SK-N-SH (cell line): ENCODE measurements around the gene CACNA2D3. TPM values are rescaled to one million over a fixed set of nuclear protein-coding genes. Genes with fewer than 3 reads are reported as not detected.

Source experiments
- CTCF ChIA-PET: fragments of 300-600, 350-600 bp; formaldehyde crosslinking; extraction: SDS; loops from one replicate; lab custom pipeline; 2021; lab: Yijun Ruan, JAX
- POLR2A ChIA-PET: fragments of 350-600 bp; sonication (Branson Sonifier 250); formaldehyde crosslinking; extraction: SDS; loops from one replicate; lab custom pipeline; 2020; ENCODE audit warnings: antibody characterized with exemption, inconsistent platforms; lab: Yijun Ruan, JAX
- DNase-seq: peaks from one replicate; pipeline ENCODE4 v3.0.0; 2012
- H2AFZ ChIP-seq: fragments of 200-600 bp; sonication (generic); 2 replicates; pipeline ENCODE4 v1.8.1; 2016; ENCODE audit warnings: antibody characterized with exemption, mild to moderate bottlenecking, low read depth
- H3F3A ChIP-seq: fragments of 200-600 bp; sonication (generic); replicated peaks from 2 replicates; pipeline ENCODE3; 2016; ENCODE audit warnings: antibody characterized with exemption, mild to moderate bottlenecking; ENCODE audit not compliant: insufficient read depth
- H3K27ac ChIP-seq, 2 experiments: fragments of 200-500 bp in 1 of 2; fragments of 200-600 bp in 1 of 2; sonication (Bioruptor generic) in 1 of 2; sonication (generic), shearing (Covaris generic) in 1 of 2; 2 replicates each; pipeline versions ENCODE4 v1.5.1 to v1.6.1; 2014 to 2016; ENCODE audit warnings: low read depth in 2 of 2, inconsistent platforms in 1 of 2, low read length in 1 of 2, mild to moderate bottlenecking in 1 of 2, mixed read lengths in 1 of 2
- H3K27me3 ChIP-seq: fragments of 200-600 bp; sonication (generic), shearing (Covaris generic); 2 replicates; pipeline ENCODE4 v1.6.1; 2016; ENCODE audit warnings: mixed run types; ENCODE audit not compliant: insufficient read depth
- H3K36me3 ChIP-seq, 2 experiments: fragments of 200-500 bp in 1 of 2; fragments of 200-600 bp in 1 of 2; sonication (Bioruptor generic) in 1 of 2; sonication (generic) in 1 of 2; replicated peaks in 1 of 2; 2 replicates each; pipeline versions ENCODE3 to v1.5.1; 2014 to 2016; ENCODE audit warnings: low read length in 1 of 2, mild to moderate bottlenecking in 1 of 2; ENCODE audit not compliant: insufficient read depth in 2 of 2, control insufficient read depth in 1 of 2
- H3K4me1 ChIP-seq, 2 experiments: fragments of 200-500 bp in 1 of 2; fragments of 200-600 bp in 1 of 2; sonication (Bioruptor generic) in 1 of 2; sonication (generic), shearing (Covaris generic) in 1 of 2; 2 replicates each; pipeline versions ENCODE4 v1.5.1 to v1.6.1; 2014 to 2016; ENCODE audit warnings: low read depth in 1 of 2, low read length in 1 of 2, mixed run types in 1 of 2; ENCODE audit not compliant: insufficient read depth in 2 of 2, control insufficient read depth in 1 of 2
- H3K4me2 ChIP-seq: fragments of 200-600 bp; sonication (generic), shearing (Covaris generic); 2 replicates; pipeline ENCODE4 v1.6.1; 2017; ENCODE audit warnings: mixed run types
- H3K4me3 ChIP-seq, 2 experiments: fragments of 200-500 bp in 1 of 2; fragments of 200-600 bp in 1 of 2; sonication (Bioruptor generic) in 1 of 2; sonication (generic), shearing (Covaris generic) in 1 of 2; 2 replicates each; pipeline versions ENCODE4 v1.5.1 to v1.8.1; 2014 to 2016; ENCODE audit warnings: low read depth in 2 of 2, inconsistent platforms in 1 of 2, low read length in 1 of 2, mild to moderate bottlenecking in 1 of 2, mixed read lengths in 1 of 2, moderate library complexity in 1 of 2
- H3K79me2 ChIP-seq: fragments of 200-600 bp; sonication (generic); 2 replicates; pipeline ENCODE4 v1.8.1; 2017; ENCODE audit warnings: mild to moderate bottlenecking; ENCODE audit not compliant: insufficient read depth
- H3K9ac ChIP-seq: fragments of 200-600 bp; sonication (generic); 2 replicates; pipeline ENCODE4 v1.6.1; 2017; ENCODE audit warnings: mixed run types
- H3K9me2 ChIP-seq: fragments of 200-600 bp; sonication (generic); 2 replicates; pipeline ENCODE4 v1.6.1; 2017; ENCODE audit warnings: mixed run types
- H3K9me3 ChIP-seq: fragments of 200-600 bp; sonication (generic); 2 replicates; pipeline ENCODE4 v1.6.1; 2017; ENCODE audit warnings: mixed run types, mild to moderate bottlenecking, moderate library complexity
- H4K20me1 ChIP-seq: fragments of 200-600 bp; sonication (generic); 2 replicates; pipeline ENCODE4 v1.6.1; 2017; ENCODE audit warnings: mild to moderate bottlenecking, mixed run types; ENCODE audit not compliant: insufficient read depth
- EZH2phosphoT487 ChIP-seq: fragments of 200-600 bp; sonication (generic); IDR thresholded peaks from 2 replicates; pipeline ENCODE4 v1.6.1; 2017; ENCODE audit warnings: low read depth, mixed run types, mild to moderate bottlenecking, antibody characterized with exemption, moderate library complexity, borderline replicate concordance
- GABPA ChIP-seq: IDR thresholded peaks from 2 replicates; pipeline ENCODE4 v1.4.0; 2012; ENCODE audit warnings: low read depth, mild to moderate bottlenecking
- JUND ChIP-seq: IDR thresholded peaks from 2 replicates; pipeline ENCODE4 v1.4.0; 2012
- MEF2A ChIP-seq: IDR thresholded peaks from 2 replicates; pipeline ENCODE4 v1.4.0; 2012; ENCODE audit warnings: low read depth, borderline replicate concordance
- NRF1 ChIP-seq: IDR thresholded peaks from 2 replicates; pipeline ENCODE4 v1.6.1; 2012; ENCODE audit warnings: low read depth, mild to moderate bottlenecking, low read length
- SIN3A ChIP-seq: IDR thresholded peaks from 2 replicates; pipeline ENCODE4 v1.6.1; 2012; ENCODE audit warnings: low read depth, mild to moderate bottlenecking, low read length, moderate library complexity, borderline replicate concordance
- SMC3 ChIP-seq: IDR thresholded peaks from 2 replicates; pipeline ENCODE4 v1.6.1; 2012; ENCODE audit warnings: low read depth, low read length, improper control_type of control experiment
- TCF12 ChIP-seq: IDR thresholded peaks from 2 replicates; pipeline ENCODE4 v1.4.0; 2012
- YY1 ChIP-seq: IDR thresholded peaks from 2 replicates; pipeline ENCODE4 v1.4.0; 2012; ENCODE audit warnings: low read depth, mild to moderate bottlenecking
- WGBS: methylation state at CpG from one replicate; pipeline ENCODE4 v1.1.6; 2017; ENCODE audit warnings: low lambda C conversion rate; 5-methylcytosine and 5-hydroxymethylcytosine counted together
- polyA plus RNA-seq, 3 experiments: library from polyadenylated mRNA; depleted of rRNA; stranded (reverse); fragments of >200 nt; gene quantifications; 2 replicates each; pipeline ENCODE4 v1.2.3, GENCODE V29; 2012
- TF ChIP-seq, protein P1 (sequence below): IDR thresholded peaks from 2 replicates; pipeline ENCODE4 v1.6.1; 2012; ENCODE audit warnings: mild to moderate bottlenecking, low read depth, low read length, moderate library complexity

The CACNA2D3 gene
- polyA plus RNA-seq, 1 of the 3 experiments (the other 2 are of a cell fraction) = 0.15 TPM

DNA sequence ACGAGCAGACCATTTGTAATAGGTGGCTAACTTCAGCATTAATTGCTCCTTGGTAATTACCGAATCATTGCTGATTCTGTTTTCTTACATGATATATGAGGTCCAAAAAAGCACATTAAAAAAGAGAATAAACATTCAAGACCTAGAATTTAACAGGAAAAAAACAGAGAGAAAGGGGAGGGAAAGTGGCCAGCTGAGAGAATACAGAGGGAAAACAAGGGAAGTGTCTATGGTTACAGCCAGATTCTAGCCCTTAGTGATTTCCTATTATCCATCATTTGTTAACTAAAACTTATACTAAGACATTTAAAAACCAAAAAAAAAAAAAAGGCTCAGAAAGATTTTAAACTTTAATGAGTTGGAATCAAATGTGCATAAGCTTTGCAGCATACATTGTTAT is 636.8 kb downstream of the CACNA2D3 start:
- Histone ChIP-seq H3K9me3 (no peaks in the 10 kb centered on the region), H3K27ac (no peak overlapping the region), H3K9me2 (no peaks in the 10 kb centered on the region), H3K4me1 (no peaks in the 10 kb centered on the region), H3F3A (no peaks in the 10 kb centered on the region), H2AFZ (no peak overlapping the region), H3K4me2 (no peak overlapping the region), H3K27me3 (no peaks in the 10 kb centered on the region), H4K20me1 (no peaks in the 10 kb centered on the region), H3K4me3 (no peak overlapping the region), H3K36me3 (no peaks in the 10 kb centered on the region), H3K9ac (no peak overlapping the region), H3K79me2 (no peaks in the 10 kb centered on the region)
- CTCF ChIA-PET = no interaction called here
- 10% methylated on average over 2 of the region's 2 CpGs for WGBS
- POLR2A ChIA-PET = no interaction called here
- no peak for DNase-seq
- TF ChIP-seq SIN3A = no peak
- no peak for TF ChIP-seq SMC3
- TF ChIP-seq YY1 = no peak
- TF ChIP-seq JUND = no peak
- TF ChIP-seq, protein P1, sequence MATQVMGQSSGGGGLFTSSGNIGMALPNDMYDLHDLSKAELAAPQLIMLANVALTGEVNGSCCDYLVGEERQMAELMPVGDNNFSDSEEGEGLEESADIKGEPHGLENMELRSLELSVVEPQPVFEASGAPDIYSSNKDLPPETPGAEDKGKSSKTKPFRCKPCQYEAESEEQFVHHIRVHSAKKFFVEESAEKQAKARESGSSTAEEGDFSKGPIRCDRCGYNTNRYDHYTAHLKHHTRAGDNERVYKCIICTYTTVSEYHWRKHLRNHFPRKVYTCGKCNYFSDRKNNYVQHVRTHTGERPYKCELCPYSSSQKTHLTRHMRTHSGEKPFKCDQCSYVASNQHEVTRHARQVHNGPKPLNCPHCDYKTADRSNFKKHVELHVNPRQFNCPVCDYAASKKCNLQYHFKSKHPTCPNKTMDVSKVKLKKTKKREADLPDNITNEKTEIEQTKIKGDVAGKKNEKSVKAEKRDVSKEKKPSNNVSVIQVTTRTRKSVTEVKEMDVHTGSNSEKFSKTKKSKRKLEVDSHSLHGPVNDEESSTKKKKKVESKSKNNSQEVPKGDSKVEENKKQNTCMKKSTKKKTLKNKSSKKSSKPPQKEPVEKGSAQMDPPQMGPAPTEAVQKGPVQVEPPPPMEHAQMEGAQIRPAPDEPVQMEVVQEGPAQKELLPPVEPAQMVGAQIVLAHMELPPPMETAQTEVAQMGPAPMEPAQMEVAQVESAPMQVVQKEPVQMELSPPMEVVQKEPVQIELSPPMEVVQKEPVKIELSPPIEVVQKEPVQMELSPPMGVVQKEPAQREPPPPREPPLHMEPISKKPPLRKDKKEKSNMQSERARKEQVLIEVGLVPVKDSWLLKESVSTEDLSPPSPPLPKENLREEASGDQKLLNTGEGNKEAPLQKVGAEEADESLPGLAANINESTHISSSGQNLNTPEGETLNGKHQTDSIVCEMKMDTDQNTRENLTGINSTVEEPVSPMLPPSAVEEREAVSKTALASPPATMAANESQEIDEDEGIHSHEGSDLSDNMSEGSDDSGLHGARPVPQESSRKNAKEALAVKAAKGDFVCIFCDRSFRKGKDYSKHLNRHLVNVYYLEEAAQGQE = no peak
- no peak for TF ChIP-seq GABPA
- no peak for TF ChIP-seq TCF12
- TF ChIP-seq EZH2phosphoT487 = no peak

DNA sequence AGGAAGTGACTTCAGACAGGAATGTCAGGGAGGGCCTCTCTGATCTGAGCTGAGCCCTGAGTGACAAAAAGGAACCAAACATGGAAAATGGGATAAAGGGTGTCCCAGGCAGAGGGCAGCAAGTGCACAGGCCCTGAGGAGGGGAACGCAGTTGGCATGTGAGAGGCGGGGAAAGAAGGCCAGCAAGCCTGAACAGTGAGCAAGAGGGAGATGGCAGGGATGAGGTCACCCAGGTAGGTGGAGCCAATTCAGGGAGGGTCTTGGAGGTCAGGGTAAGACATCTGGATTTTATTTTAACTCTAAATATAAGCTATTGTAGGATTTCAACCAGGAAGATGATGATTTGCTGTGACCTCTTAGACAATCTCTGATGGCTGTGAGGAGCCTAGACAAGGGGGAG is 637.8 kb downstream of the CACNA2D3 start:
- no peak for DNase-seq
- no peak overlapping the region for H3K4me2 ChIP-seq
- no peaks in the 10 kb centered on the region for H3K9me3 ChIP-seq
- H3K9me2 ChIP-seq = no peaks in the 10 kb centered on the region
- 59% methylated on average over 2 of the region's 2 CpGs for WGBS
- H3F3A ChIP-seq = no peaks in the 10 kb centered on the region
- no peaks in the 10 kb centered on the region for H3K36me3 ChIP-seq
- no peaks in the 10 kb centered on the region for H3K79me2 ChIP-seq
- H2AFZ ChIP-seq = no peak overlapping the region
- no peak overlapping the region for H3K9ac ChIP-seq
- H4K20me1 ChIP-seq = no peaks in the 10 kb centered on the region
- CTCF ChIA-PET = interaction anchor here (1.4 kb wide), 1 partner anchor 8 kb away, joined by 3 read pairs; no protein-coding TSS in a partner anchor
- TF ChIP-seq NRF1 (no peak), MEF2A (no peak)
- TF ChIP-seq, protein P1 = no peak
- no peaks in the 10 kb centered on the region for H3K27me3 ChIP-seq
- H3K27ac ChIP-seq = no peak overlapping the region
- no peaks in the 10 kb centered on the region; a peak in 1 of 4 replicates for H3K4me1 ChIP-seq
- no peak overlapping the region for H3K4me3 ChIP-seq
- POLR2A ChIA-PET = no interaction called here
